Astrocyte (in vitro differentiated cells and primary cell): ENCODE data around the gene PAF1. TPM values are rescaled to one million over a fixed set of nuclear protein-coding genes. Genes with fewer than 3 reads are reported as not detected.

Source experiments
- DNase-seq: peaks from one replicate; pipeline ENCODE4 v3.0.0-alpha.2; 2010; ENCODE audit warnings: low read depth
- FAIRE-seq: peaks from 2 replicates; lab custom pipeline; 2011; peaks lifted over from hg19 to GRCh38; lab: Jason Lieb, UNC
- H2AFZ ChIP-seq: 2 replicates; pipeline ENCODE4 v1.6.0; 2012; ENCODE audit warnings: low read depth, low read length, inconsistent platforms
- H3K27ac ChIP-seq: 2 replicates; pipeline ENCODE4 v1.5.1; 2011; ENCODE audit warnings: low read depth, low read length, inconsistent platforms
- H3K27me3 ChIP-seq: 2 replicates; pipeline ENCODE4 v1.6.0; 2011; ENCODE audit warnings: low read length, inconsistent platforms; ENCODE audit not compliant: insufficient read depth
- H3K36me3 ChIP-seq: 2 replicates; pipeline ENCODE4 v1.5.1; 2011; ENCODE audit warnings: low read length, inconsistent platforms; ENCODE audit not compliant: insufficient read depth
- H3K4me1 ChIP-seq: 2 replicates; pipeline ENCODE4 v1.5.1; 2011; ENCODE audit warnings: low read length, inconsistent platforms; ENCODE audit not compliant: insufficient read depth
- H3K4me2 ChIP-seq: 2 replicates; pipeline ENCODE4 v1.6.0; 2012; ENCODE audit warnings: low read length, inconsistent platforms
- H3K4me3 ChIP-seq: 2 replicates; pipeline ENCODE4 v1.5.1; 2011; ENCODE audit warnings: low read depth, mild to moderate bottlenecking, low read length, inconsistent platforms; ENCODE audit not compliant: insufficient read depth
- H3K79me2 ChIP-seq: 2 replicates; pipeline ENCODE4 v1.6.0; 2012; ENCODE audit warnings: mild to moderate bottlenecking, low read length, inconsistent platforms; ENCODE audit not compliant: insufficient read depth
- H3K9ac ChIP-seq: 2 replicates; pipeline ENCODE4 v1.6.0; 2012; ENCODE audit warnings: mild to moderate bottlenecking, low read length, inconsistent platforms
- H3K9me3 ChIP-seq: 2 replicates; pipeline ENCODE4 v1.5.1; 2012; ENCODE audit warnings: low read depth, mild to moderate bottlenecking, low read length, inconsistent platforms; ENCODE audit not compliant: insufficient read depth
- H4K20me1 ChIP-seq: 2 replicates; pipeline ENCODE4 v1.6.0; 2012; ENCODE audit warnings: low read length, inconsistent platforms; ENCODE audit not compliant: insufficient read depth
- H3K27ac Mint-ChIP-seq: one replicate; pipeline ENCODE4 v1.8.0; 2021; ENCODE audit warnings: mild to moderate bottlenecking, mixed read lengths; ENCODE audit not compliant: unreplicated experiment
- H3K27me3 Mint-ChIP-seq: one replicate; pipeline ENCODE4 v1.8.0; 2021; ENCODE audit warnings: low read depth, mixed read lengths; ENCODE audit not compliant: unreplicated experiment
- H3K36me3 Mint-ChIP-seq: one replicate; pipeline ENCODE4 v1.8.0; 2021; ENCODE audit warnings: low read depth, mixed read lengths; ENCODE audit not compliant: unreplicated experiment
- H3K4me1 Mint-ChIP-seq: one replicate; pipeline ENCODE4 v1.8.0; 2021; ENCODE audit warnings: low read depth, mixed read lengths; ENCODE audit not compliant: unreplicated experiment
- H3K4me3 Mint-ChIP-seq: one replicate; pipeline ENCODE4 v1.8.0; 2021; ENCODE audit warnings: mild to moderate bottlenecking, moderate library complexity, mixed read lengths; ENCODE audit not compliant: unreplicated experiment
- H3K9me3 Mint-ChIP-seq: one replicate; pipeline ENCODE4 v1.8.0; 2021; ENCODE audit warnings: mild to moderate bottlenecking, mixed read lengths; ENCODE audit not compliant: unreplicated experiment
- EZH2 ChIP-seq: IDR thresholded peaks from 2 replicates; pipeline ENCODE4 v1.6.1; 2012; ENCODE audit warnings: mild to moderate bottlenecking, low read length, inconsistent platforms; ENCODE audit not compliant: insufficient read depth
- total RNA-seq: library from RNA; stranded (reverse); gene quantifications from 2 replicates; pipeline ENCODE4 v1.2.1, GENCODE V29; 2021
- TF ChIP-seq, protein P1 (sequence below): IDR thresholded peaks from 2 replicates; pipeline ENCODE4 v1.5.1; 2011; ENCODE audit warnings: low read depth, mild to moderate bottlenecking, inconsistent platforms, low read length, moderate library complexity; ENCODE audit not compliant: insufficient read depth

The PAF1 gene
- total RNA-seq, 1 donor from 2014 or later = 43.2 TPM

DNA sequence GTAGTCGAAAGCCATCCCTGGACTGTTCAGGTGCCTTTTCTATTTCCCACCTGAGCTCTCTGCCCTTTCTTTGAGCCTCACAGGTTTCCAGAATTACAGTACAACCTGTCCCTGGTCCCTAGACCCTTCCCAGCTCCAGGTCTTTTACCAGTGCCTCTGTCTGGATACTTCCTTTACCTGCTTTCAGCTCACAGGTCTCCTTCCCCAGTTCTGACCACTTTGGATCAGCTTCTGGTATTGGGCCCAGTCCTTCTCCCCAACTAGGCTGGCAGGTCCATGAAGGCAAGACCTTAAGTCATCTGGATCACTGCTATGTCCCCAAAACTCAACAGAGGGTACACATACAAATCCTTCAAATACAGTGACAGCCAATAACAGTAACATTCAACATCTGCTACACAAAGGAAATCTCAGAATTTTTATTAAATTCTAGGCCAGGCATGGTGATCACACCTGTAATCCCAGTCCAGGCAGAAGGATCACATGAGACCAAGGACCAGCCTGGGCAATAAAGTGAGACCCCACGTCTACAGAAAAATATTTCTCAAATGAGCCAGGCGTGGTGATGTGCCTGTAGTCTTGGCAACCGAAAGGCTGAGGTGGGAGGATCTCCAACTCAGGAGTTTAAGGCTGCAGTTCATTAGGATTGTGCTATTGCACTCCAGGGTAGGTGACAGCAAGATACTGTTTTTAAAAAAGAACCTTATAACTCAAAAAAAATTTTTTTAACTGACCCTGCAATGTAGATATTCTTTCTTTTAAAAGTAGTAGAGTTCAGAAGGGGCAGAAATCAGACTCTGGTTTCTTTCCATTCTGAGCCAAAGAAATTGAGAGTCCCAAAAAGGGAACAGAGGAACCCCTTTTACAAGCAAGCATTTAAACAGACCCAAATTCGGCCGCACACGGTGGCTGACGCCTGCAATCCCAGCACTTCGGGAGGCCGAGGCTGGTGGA, 43.5 kb upstream of the PAF1 start:
- Mint-ChIP-seq H3K27me3 (no peaks in the 10 kb centered on the region), H3K9me3 (no peaks in the 10 kb centered on the region), H3K27ac (peak overlapping the region; percentile 89), H3K36me3 (peaks cover 14% of the 10 kb centered on the region), H3K4me3 (peak overlapping the region; percentile 100), H3K4me1 (peaks cover 24% of the 10 kb centered on the region)
- peak overlapping the region; percentile 88 for H3K4me2 ChIP-seq
- H2AFZ ChIP-seq = no peak overlapping the region
- peaks cover 26% of the 10 kb centered on the region for H3K36me3 ChIP-seq
- peak overlapping the region; percentile 99 for H3K4me3 ChIP-seq
- FAIRE-seq (no peak), DNase-seq (no peak)
- H3K27ac ChIP-seq = peak overlapping the region; percentile 94
- TF ChIP-seq, protein P1, sequence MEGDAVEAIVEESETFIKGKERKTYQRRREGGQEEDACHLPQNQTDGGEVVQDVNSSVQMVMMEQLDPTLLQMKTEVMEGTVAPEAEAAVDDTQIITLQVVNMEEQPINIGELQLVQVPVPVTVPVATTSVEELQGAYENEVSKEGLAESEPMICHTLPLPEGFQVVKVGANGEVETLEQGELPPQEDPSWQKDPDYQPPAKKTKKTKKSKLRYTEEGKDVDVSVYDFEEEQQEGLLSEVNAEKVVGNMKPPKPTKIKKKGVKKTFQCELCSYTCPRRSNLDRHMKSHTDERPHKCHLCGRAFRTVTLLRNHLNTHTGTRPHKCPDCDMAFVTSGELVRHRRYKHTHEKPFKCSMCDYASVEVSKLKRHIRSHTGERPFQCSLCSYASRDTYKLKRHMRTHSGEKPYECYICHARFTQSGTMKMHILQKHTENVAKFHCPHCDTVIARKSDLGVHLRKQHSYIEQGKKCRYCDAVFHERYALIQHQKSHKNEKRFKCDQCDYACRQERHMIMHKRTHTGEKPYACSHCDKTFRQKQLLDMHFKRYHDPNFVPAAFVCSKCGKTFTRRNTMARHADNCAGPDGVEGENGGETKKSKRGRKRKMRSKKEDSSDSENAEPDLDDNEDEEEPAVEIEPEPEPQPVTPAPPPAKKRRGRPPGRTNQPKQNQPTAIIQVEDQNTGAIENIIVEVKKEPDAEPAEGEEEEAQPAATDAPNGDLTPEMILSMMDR = no peak
- H3K27me3 ChIP-seq = no peaks in the 10 kb centered on the region
- peaks cover 26% of the 10 kb centered on the region for H3K4me1 ChIP-seq
- H3K79me2 ChIP-seq = peaks cover 39% of the 10 kb centered on the region
- peaks cover 29% of the 10 kb centered on the region for H4K20me1 ChIP-seq
- H3K9me3 ChIP-seq = no peaks in the 10 kb centered on the region
- peak overlapping the region; percentile 99 for H3K9ac ChIP-seq

DNA sequence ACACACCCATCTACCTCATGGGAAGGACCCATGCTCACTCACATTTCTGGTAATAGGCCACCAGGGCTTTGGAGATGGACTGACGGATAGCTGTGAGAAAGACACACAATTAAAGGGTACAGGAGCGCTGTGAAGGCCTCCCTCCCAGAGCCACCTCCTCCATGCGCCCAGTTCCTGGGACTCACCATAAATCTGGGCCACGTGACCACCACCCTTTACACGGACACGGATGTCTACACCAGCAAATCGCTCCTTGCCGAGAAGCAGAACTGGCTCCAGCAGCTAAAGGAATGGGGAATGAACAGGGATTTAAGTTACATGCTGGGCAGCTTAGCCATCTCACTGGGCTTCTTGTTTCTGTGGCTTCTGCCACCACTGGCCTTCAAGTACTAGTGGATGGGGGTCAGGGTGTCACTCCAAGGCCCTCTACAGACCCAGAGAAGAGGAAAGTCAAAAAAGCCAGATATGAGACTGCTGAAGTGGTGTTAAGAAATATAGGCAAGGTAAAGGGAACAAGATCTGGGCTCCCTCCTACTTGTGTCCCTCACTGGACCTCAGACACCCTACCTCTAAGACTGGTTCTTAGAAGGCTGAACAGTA, 42.7 kb upstream of the PAF1 start:
- DNase-seq (no peak), FAIRE-seq (no peak)
- Histone ChIP-seq H4K20me1 (peaks cover 29% of the 10 kb centered on the region), H3K27ac (peak overlapping the region; percentile 94), H3K27me3 (no peaks in the 10 kb centered on the region), H3K9ac (peak overlapping the region; percentile 99), H3K36me3 (peaks cover 26% of the 10 kb centered on the region), H3K4me3 (peak overlapping the region; percentile 99), H3K4me1 (peaks cover 33% of the 10 kb centered on the region), H3K9me3 (no peaks in the 10 kb centered on the region), H3K4me2 (peak overlapping the region; percentile 88), H3K79me2 (peaks cover 39% of the 10 kb centered on the region), H2AFZ (no peak overlapping the region)
- Mint-ChIP-seq H3K9me3 (no peaks in the 10 kb centered on the region), H3K27ac (peak overlapping the region; percentile 75), H3K27me3 (no peaks in the 10 kb centered on the region), H3K4me1 (peaks cover 28% of the 10 kb centered on the region), H3K36me3 (peaks cover 14% of the 10 kb centered on the region), H3K4me3 (peak overlapping the region; percentile 100)
- TF ChIP-seq, protein P1 = no peak
- no peak for TF ChIP-seq EZH2
